Measurements from ENCODE around the gene MRM1. TPM values are rescaled to one million over a fixed set of nuclear protein-coding genes. Genes with fewer than 3 reads are reported as not detected.
"Not testable (repeated sequence)": the region's sequence is repeated elsewhere in the genome, so short reads cannot be mapped to it uniquely, and the experiment has no call there.

MRM1 gene
- total RNA-seq, 8 experiments from 2014 or later = 2.3 to 15.1 (median 3.8) TPM

GRCh38 chr17:36593656-36594316, 7.6 kb upstream of the MRM1 start:
- 40 to 100% (median 80%) methylated on average over 1 to 6 of the region's 8 CpGs; no CpG with 5 or more reads in 4 of the 10 experiments for WGBS, 10 experiments
- H3K4me1 ChIP-seq (replicated peaks in 1 of 2) = peaks cover 5 to 11% of the 10 kb centered on the region in 2 donors
- H3K27ac ChIP-seq = no peak overlapping the region
- no peak for ATAC-seq (replicated peaks in 6 of 8)
- in situ Hi-C loops (cut with MboI; ENCODE audit: low pct_unique_long_range_greater_than_20kb in 2 of 9, low sequenced_read_pairs in 9 of 9, unreplicated experiment in 9 of 9) = no loop called here
- H3K4me3 ChIP-seq = no peak overlapping the region

GRCh38 chr17:36594626-36595401, 6.6 kb upstream of the MRM1 start:
- Histone ChIP-seq H3K4me1 (replicated peaks in 1 of 2) (peaks cover 5 to 11% of the 10 kb centered on the region in 2 donors), H3K27ac (no peak overlapping the region), H3K4me3 (no peak overlapping the region)
- in situ Hi-C loops (cut with MboI; ENCODE audit: low pct_unique_long_range_greater_than_20kb in 2 of 9, low sequenced_read_pairs in 9 of 9, unreplicated experiment in 9 of 9) = no loop called here
- WGBS, 10 experiments = 45 to 67% (median 63%) methylated on average over 2 to 6 of the region's 13 CpGs; no CpG with 5 or more reads in 6 of the 10 experiments
- ATAC-seq (replicated peaks in 6 of 8) = no peak

DNA sequence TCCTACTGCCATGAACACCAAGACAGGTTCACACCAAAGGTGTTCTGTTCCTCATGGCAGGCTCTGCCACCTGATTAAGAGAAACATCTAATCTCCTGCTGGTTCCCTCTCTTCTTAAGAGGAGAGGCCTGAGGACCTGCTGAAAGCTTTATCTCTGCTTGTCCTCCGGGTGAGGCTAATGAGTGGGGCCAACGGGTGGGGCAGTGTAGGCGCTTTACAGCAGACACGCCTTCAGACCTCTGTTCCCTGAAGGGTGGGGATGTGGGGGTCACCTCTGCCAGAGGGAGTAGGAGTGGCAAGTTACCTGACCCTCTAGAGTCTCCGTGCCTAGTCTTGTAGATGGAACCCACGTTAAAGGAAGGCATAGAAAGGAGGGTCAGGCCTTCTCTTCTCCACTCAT, 4.2 kb upstream of the MRM1 start:
- H3K4me1 ChIP-seq (replicated peaks in 1 of 2) = peaks cover 11 to 13% of the 10 kb centered on the region in 2 donors
- in situ Hi-C loops (cut with MboI; ENCODE audit: low pct_unique_long_range_greater_than_20kb in 2 of 9, low sequenced_read_pairs in 9 of 9, unreplicated experiment in 9 of 9) = no loop called here
- no peak overlapping the region for H3K4me3 ChIP-seq
- H3K27ac ChIP-seq = no peak overlapping the region
- no peak for ATAC-seq (replicated peaks in 6 of 8)
- 86 to 100% (median 96%) methylated on average over 1 to 2 of the region's 6 CpGs; no CpG with 5 or more reads in 6 of the 10 experiments for WGBS, 10 experiments

DNA sequence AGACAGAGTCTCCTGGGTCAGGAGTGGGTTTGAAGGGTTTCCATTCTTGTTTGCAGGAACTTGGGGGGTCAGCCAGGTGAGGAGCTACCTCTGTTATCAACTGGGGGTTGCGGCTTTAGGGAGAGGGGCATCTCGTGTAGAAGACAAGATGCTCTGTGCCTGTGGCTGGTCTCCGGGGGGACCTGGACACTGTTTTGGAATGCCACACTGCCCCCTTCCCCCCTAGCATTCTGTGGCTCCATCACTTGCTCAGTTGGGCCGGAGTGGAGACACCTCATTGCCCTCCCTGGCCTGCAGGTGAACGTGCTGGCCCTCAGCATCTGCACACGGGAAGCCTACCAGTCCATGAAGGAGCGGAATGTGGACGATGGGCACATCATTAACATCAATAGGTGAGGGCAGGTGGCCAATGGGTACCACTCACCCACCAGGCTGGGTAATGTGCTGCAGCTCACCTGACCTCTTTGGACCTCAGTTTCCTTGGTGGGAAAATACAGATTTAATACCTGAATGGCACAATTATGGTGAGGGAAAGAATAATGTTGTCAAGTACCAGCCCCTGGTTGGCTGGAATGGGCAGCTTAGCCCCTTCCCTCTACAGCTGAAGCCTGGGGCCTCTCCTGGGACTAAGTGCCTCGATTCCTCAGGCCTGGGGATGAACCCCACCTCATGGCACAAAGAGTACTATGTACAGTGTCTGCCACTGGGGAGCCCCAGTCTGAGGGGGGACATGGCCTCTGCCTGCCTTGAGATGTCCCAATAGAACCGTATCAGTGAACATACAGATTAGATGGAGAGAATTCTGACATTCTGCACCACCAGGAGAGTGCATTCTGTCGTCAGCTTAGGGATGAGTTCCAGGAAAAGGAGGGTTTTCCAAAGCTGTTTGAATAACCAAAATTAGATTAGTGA, 3.3 kb upstream of the MRM1 start:
- no peak for ATAC-seq (replicated peaks in 6 of 8)
- no peak overlapping the region for H3K4me3 ChIP-seq
- H3K4me1 ChIP-seq (replicated peaks in 1 of 2) = peaks cover 9 to 11% of the 10 kb centered on the region in 2 donors
- in situ Hi-C loops (cut with MboI; ENCODE audit: low pct_unique_long_range_greater_than_20kb in 2 of 9, low sequenced_read_pairs in 9 of 9, unreplicated experiment in 9 of 9) = no loop called here
- 60 to 100% (median 93%) methylated on average over 1 to 8 of the region's 11 CpGs; no CpG with 5 or more reads in 3 of the 10 experiments for WGBS, 10 experiments
- no peak overlapping the region for H3K27ac ChIP-seq

- ATAC-seq (replicated peaks in 6 of 8) = no peak
- H3K27ac ChIP-seq = no peak overlapping the region
- H3K4me1 ChIP-seq (replicated peaks in 1 of 2) = peaks cover 9 to 12% of the 10 kb centered on the region in 2 donors
- in situ Hi-C loops (cut with MboI; ENCODE audit: low pct_unique_long_range_greater_than_20kb in 2 of 9, low sequenced_read_pairs in 9 of 9, unreplicated experiment in 9 of 9) = no loop called here
- H3K4me3 ChIP-seq = no peak overlapping the region
- 60 to 100% (median 100%) methylated on average over 1 to 7 of the region's 13 CpGs; no CpG with 5 or more reads in 5 of the 10 experiments for WGBS, 10 experiments
These were observed 2.4 kb upstream of the MRM1 start for GRCh38 chr17:36598951-36599401.

DNA sequence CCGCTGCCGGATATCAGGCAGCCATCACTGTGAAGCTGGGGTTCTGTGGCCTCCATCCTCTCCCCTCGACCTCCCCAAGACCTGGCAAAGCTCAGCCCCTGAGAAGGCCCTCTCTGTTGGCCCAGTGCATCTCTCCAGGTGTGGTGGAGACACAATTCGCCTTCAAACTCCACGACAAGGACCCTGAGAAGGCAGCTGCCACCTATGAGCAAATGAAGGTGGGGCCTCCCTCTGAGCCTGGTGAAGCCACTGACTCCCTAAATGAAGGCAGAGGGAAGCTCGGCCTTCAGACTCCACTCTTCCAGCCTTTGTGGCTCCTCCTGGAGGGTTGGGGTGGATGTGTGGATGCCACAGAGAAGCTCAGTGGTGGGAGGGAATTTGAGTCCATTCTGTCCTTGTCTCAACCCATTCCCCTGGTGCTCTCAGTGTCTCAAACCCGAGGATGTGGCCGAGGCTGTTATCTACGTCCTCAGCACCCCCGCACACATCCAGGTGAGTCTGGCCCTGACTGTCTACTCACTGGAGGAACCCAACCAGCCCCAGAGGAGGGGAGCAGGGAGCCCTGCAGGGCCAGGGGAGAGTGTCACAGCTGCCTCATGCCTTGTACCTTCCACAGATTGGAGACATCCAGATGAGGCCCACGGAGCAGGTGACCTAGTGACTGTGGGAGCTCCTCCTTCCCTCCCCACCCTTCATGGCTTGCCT, 1.7 kb upstream of the MRM1 start:
- Histone ChIP-seq H3K4me3 (no peak overlapping the region), H3K27ac (no peak overlapping the region), H3K4me1 (replicated peaks in 1 of 2) (peaks cover 9 to 12% of the 10 kb centered on the region in 2 donors)
- no peak for ATAC-seq (replicated peaks in 6 of 8)
- in situ Hi-C loops (cut with MboI; ENCODE audit: low pct_unique_long_range_greater_than_20kb in 2 of 9, low sequenced_read_pairs in 9 of 9, unreplicated experiment in 9 of 9) = loop anchor here in 6 of 9 experiments (25.0 kb wide), 4 partner anchors 463 to 763 kb away; no protein-coding TSS in a partner anchor
- WGBS, 10 experiments = 40 to 60% methylated on average over 1 to 3 of the region's 11 CpGs; no CpG with 5 or more reads in 8 of the 10 experiments

GRCh38 chr17:36600465-36600864, 918 bp upstream of the MRM1 start:
- in situ Hi-C loops (cut with MboI; ENCODE audit: low pct_unique_long_range_greater_than_20kb in 2 of 9, low sequenced_read_pairs in 9 of 9, unreplicated experiment in 9 of 9) = loop anchor here in 6 of 9 experiments (25.0 kb wide), 4 partner anchors 462 to 762 kb away; no protein-coding TSS in a partner anchor
- Histone ChIP-seq H3K4me3 (peak overlapping the region in 2 of 5 donors; percentile 80 to 83), H3K4me1 (replicated peaks in 1 of 2) (peaks cover 9 to 12% of the 10 kb centered on the region in 2 donors), H3K27ac (peak overlapping the region in 1 of 2 donors; percentile 55)
- no peak for ATAC-seq (replicated peaks in 6 of 8)
- 0 to 100% (median 74%) methylated on average over 1 to 2 of the region's 3 CpGs; no CpG with 5 or more reads in 6 of the 10 experiments for WGBS, 10 experiments

- Histone ChIP-seq H3K4me3 (peak overlapping the region; percentile 46 to 84 (median 80)), H3K4me1 (replicated peaks in 1 of 2) (peaks cover 9 to 12% of the 10 kb centered on the region in 2 donors), H3K27ac (peak overlapping the region; percentile 54 to 55)
- 0 to 35% (median 14%) methylated on average over 1 to 9 of the region's 10 CpGs; no CpG with 5 or more reads in 3 of the 10 experiments for WGBS, 10 experiments
- ATAC-seq (replicated peaks in 6 of 8) = peak in 3 of 8 experiments; percentile 6 to 28 (median 6)
- in situ Hi-C loops (cut with MboI; ENCODE audit: low pct_unique_long_range_greater_than_20kb in 2 of 9, low sequenced_read_pairs in 9 of 9, unreplicated experiment in 9 of 9) = loop anchor here in 6 of 9 experiments (25.0 kb wide), 4 partner anchors 461 to 761 kb away; no protein-coding TSS in a partner anchor
These were observed 464 bp upstream of the MRM1 start for GRCh38 chr17:36600936-36601302.

DNA sequence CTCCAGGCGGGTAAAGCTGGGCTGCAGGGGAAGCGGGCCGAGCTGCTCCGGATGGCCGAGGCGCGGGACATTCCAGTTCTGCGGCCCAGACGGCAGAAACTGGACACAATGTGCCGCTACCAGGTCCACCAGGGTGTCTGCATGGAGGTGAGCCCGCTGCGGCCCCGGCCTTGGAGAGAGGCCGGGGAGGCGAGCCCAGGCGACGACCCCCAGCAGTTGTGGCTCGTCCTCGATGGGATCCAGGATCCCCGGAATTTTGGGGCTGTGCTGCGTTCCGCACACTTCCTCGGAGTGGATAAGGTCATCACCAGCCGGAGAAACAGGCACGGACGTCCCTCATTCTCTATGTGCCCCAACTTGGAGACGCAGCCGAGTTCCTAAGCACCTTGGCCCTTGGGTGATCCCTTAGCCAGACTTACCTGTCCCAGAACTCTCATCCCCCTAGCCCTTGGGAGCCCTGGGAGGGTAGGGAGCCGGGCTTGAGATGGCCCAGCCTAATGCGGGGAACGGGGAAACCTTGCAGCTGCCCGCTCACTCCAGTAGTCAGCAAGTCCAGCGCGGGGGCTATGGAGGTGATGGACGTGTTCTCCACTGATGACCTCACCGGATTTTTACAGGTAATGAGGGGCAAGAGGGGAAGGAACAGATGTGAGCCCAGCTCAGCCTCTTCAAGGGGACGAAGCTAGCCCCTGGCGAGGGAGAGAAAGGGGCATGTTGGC, 806 bp downstream of the MRM1 start:
- 0 to 3% (median 0%) methylated on average over 3 to 21 of the region's 38 CpGs; no CpG with 5 or more reads in 5 of the 10 experiments for WGBS, 10 experiments
- Histone ChIP-seq H3K4me1 (replicated peaks in 1 of 2) (peaks cover 9 to 12% of the 10 kb centered on the region in 2 donors), H3K27ac (peak overlapping the region in 1 of 2 donors; percentile 54), H3K4me3 (peak overlapping the region; percentile 46 to 84 (median 80))
- in situ Hi-C loops (cut with MboI; ENCODE audit: low pct_unique_long_range_greater_than_20kb in 2 of 9, low sequenced_read_pairs in 9 of 9, unreplicated experiment in 9 of 9) = loop anchor here in 6 of 9 experiments (25.0 kb wide), 4 partner anchors 460 to 760 kb away; no protein-coding TSS in a partner anchor
- peak in 5 of 8 experiments; percentile 1 to 3 (median 2) for ATAC-seq (replicated peaks in 6 of 8)

DNA sequence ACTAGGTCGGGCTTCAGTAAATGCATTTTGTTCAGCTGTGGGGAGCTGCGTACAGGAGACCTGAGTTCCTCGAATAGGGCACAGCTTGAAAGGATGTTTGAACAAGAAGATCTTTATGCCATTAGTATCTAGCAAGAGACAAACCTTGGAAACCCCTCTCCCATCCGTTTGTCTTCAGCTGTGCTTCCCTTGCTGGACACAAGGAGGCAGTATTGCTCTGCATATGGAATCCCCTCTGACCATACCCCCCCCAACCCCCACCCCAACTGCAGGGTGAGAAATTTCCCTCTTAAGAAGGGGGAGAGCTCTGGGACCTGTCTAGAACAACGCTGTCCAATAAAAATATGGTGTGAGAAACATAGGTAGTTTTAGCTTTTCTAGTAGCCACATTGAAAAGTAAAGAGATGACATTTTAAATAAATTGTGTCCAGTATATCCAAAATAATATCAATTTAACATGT, 1.6 kb downstream of the MRM1 start:
- 0 to 20% (median 7%) methylated on average over 1 to 4 of the region's 5 CpGs; no CpG with 5 or more reads in 6 of the 10 experiments for WGBS, 10 experiments
- peak overlapping the region; percentile 46 to 84 (median 80) for H3K4me3 ChIP-seq
- in situ Hi-C loops (cut with MboI; ENCODE audit: low pct_unique_long_range_greater_than_20kb in 2 of 9, low sequenced_read_pairs in 9 of 9, unreplicated experiment in 9 of 9) = loop anchor here in 6 of 9 experiments (25.0 kb wide), 4 partner anchors 459 to 759 kb away; no protein-coding TSS in a partner anchor
- peak in 1 of 8 experiments; percentile 5 for ATAC-seq (replicated peaks in 6 of 8)
- peaks cover 9 to 12% of the 10 kb centered on the region in 2 donors for H3K4me1 ChIP-seq (replicated peaks in 1 of 2)
- H3K27ac ChIP-seq = no peak overlapping the region

- in situ Hi-C loops (cut with MboI; ENCODE audit: low pct_unique_long_range_greater_than_20kb in 2 of 9, low sequenced_read_pairs in 9 of 9, unreplicated experiment in 9 of 9) = loop anchor here in 6 of 9 experiments (25.0 kb wide), 4 partner anchors 457 to 757 kb away; no protein-coding TSS in a partner anchor
- WGBS, 10 experiments = 85 to 100% (median 100%) methylated on average over 1 to 5 of the region's 5 CpGs; no CpG with 5 or more reads in 3 of the 10 experiments
- H3K4me3 ChIP-seq; ATAC-seq (replicated peaks in 6 of 8); H3K27ac ChIP-seq: not testable (repeated sequence)
- H3K4me1 ChIP-seq (replicated peaks in 1 of 2) = peaks cover 9 to 12% of the 10 kb centered on the region in 2 donors
These were observed 3.6 kb downstream of the MRM1 start for GRCh38 chr17:36605028-36605427.

Measured in motor neuron (in vitro differentiated cells).